GM23338 (cell line): ENCODE results near the gene TNNI3. TPM values are rescaled to one million over a fixed set of nuclear protein-coding genes. Genes with fewer than 3 reads are reported as not detected.
A peak's percentile ranks its signal among the peaks of the same experiment; 100 is the strongest.

Experiments used
- ATAC-seq: fragments of 200-7000 bp; cut with Tn5 transposase; 3 replicates; pipeline ENCODE4 v1.9.1; 2020
- DNase-seq: peaks from one replicate; pipeline ENCODE4 v3.0.0-alpha.2; 2015; ENCODE audit warnings: low spot score
- H2AFZ ChIP-seq: fragments of 200-600 bp; sonication (generic); 2 replicates; pipeline ENCODE4 v1.8.0; 2016; ENCODE audit warnings: antibody characterized with exemption, mild to moderate bottlenecking, moderate library complexity
- H3F3A ChIP-seq: fragments of 200-600 bp; sonication (generic); replicated peaks from 2 replicates; pipeline ENCODE4 v1.8.0; 2017; ENCODE audit warnings: antibody characterized with exemption, mixed run types, low read depth
- H3K27ac ChIP-seq: fragments of 200-600 bp; sonication (generic); 2 replicates; pipeline ENCODE4 v1.6.1; 2016; ENCODE audit warnings: low read depth
- H3K27me3 ChIP-seq: fragments of 200-600 bp; sonication (generic); 2 replicates; pipeline ENCODE4 v1.8.0; 2016; ENCODE audit warnings: mild to moderate bottlenecking, mixed run types, moderate library complexity; ENCODE audit not compliant: insufficient read depth
- H3K36me3 ChIP-seq: fragments of 200-600 bp; sonication (generic); 2 replicates; pipeline ENCODE4 v1.8.0; 2016; ENCODE audit warnings: mild to moderate bottlenecking; ENCODE audit not compliant: insufficient read depth
- H3K4me1 ChIP-seq: fragments of 200-600 bp; sonication (generic); 2 replicates; pipeline ENCODE4 v1.8.0; 2016; ENCODE audit warnings: mild to moderate bottlenecking, moderate library complexity; ENCODE audit not compliant: insufficient read depth
- H3K4me2 ChIP-seq: fragments of 200-600 bp; sonication (generic); 2 replicates; pipeline ENCODE4 v1.7.1; 2017; ENCODE audit warnings: mixed run types
- H3K4me3 ChIP-seq: fragments of 200-600 bp; sonication (generic); 2 replicates; pipeline ENCODE4 v1.6.1; 2016; ENCODE audit warnings: mixed run types
- H3K79me2 ChIP-seq: fragments of 200-600 bp; sonication (generic); replicated peaks from 2 replicates; pipeline ENCODE4 v1.8.0; 2017; ENCODE audit warnings: mild to moderate bottlenecking; ENCODE audit not compliant: insufficient read depth
- H3K9me2 ChIP-seq: fragments of 200-600 bp; sonication (generic); 2 replicates; pipeline ENCODE4 v1.8.0; 2017; ENCODE audit not compliant: insufficient read depth
- H4K20me1 ChIP-seq: fragments of 200-600 bp; sonication (generic); replicated peaks from 2 replicates; pipeline ENCODE4 v1.8.0; 2017; ENCODE audit warnings: mild to moderate bottlenecking; ENCODE audit not compliant: insufficient read depth
- H3K27ac Mint-ChIP-seq: 2 replicates; pipeline ENCODE4 v1.8.0; 2020; ENCODE audit warnings: inconsistent platforms, mild to moderate bottlenecking, moderate library complexity, mixed read lengths
- H3K27me3 Mint-ChIP-seq: 3 replicates; pipeline ENCODE4 v1.8.0; 2022; ENCODE audit warnings: low read depth, mild to moderate bottlenecking, moderate library complexity, mixed read lengths, inconsistent platforms; ENCODE audit not compliant: insufficient read depth, poor library complexity
- H3K36me3 Mint-ChIP-seq: 3 replicates; pipeline ENCODE4 v1.8.0; 2021; ENCODE audit warnings: low read depth, mild to moderate bottlenecking, inconsistent platforms, moderate library complexity, mixed read lengths
- H3K4me1 Mint-ChIP-seq: 3 replicates; pipeline ENCODE4 v1.8.0; 2020; ENCODE audit warnings: mild to moderate bottlenecking, inconsistent platforms, mixed read lengths
- H3K4me3 Mint-ChIP-seq: 3 replicates; pipeline ENCODE4 v1.8.0; 2021; ENCODE audit warnings: moderate library complexity, mild to moderate bottlenecking, inconsistent platforms, mixed read lengths
- H3K9me3 Mint-ChIP-seq: 3 replicates; pipeline ENCODE4 v1.8.0; 2020; ENCODE audit warnings: moderate library complexity, mild to moderate bottlenecking, inconsistent platforms, mixed read lengths
- CREB1 ChIP-seq: fragments of 250-450 bp; sonication (Bioruptor Pico); IDR thresholded peaks from 2 replicates; pipeline ENCODE4 v1.5.0; 2020; ENCODE audit warnings: low read depth, mild to moderate bottlenecking, moderate library complexity
- CTCF ChIP-seq, 2 experiments: fragments of 200-600 bp in 1 of 2; sonication (generic) in 1 of 2; conservative IDR thresholded peaks; 2 replicates each; pipeline versions ENCODE4 v1.5.1 to v1.6.1; 2016 to 2017; ENCODE audit warnings: antibody characterized with exemption in 2 of 2, low read depth in 2 of 2, mild to moderate bottlenecking in 2 of 2, moderate library complexity in 1 of 2
- EZH2 ChIP-seq: fragments of 200-600 bp; sonication (generic); IDR thresholded peaks from one replicate; pipeline ENCODE4 v1.8.0; 2017; ENCODE audit warnings: antibody characterized with exemption, mild to moderate bottlenecking, low read depth; ENCODE audit not compliant: unreplicated experiment
- JUNB ChIP-seq: IDR thresholded peaks from one replicate; pipeline ENCODE4 v1.6.1; 2016; ENCODE audit warnings: antibody characterized with exemption; ENCODE audit not compliant: unreplicated experiment
- POLR2AphosphoS5 ChIP-seq: IDR thresholded peaks from 2 replicates; pipeline ENCODE4 v1.6.1; 2016; ENCODE audit warnings: antibody characterized with exemption, low read depth
- STAT1 ChIP-seq: IDR thresholded peaks from one replicate; pipeline ENCODE4 v1.6.1; 2016; ENCODE audit warnings: antibody characterized with exemption; ENCODE audit not compliant: unreplicated experiment
- ZNF114 ChIP-seq: fragments of 250-450 bp; sonication (Bioruptor Pico); IDR thresholded peaks from 2 replicates; pipeline ENCODE4 v1.5.0; 2020; ENCODE audit warnings: mild to moderate bottlenecking, moderate library complexity
- polyA plus RNA-seq: library from polyadenylated mRNA; unstranded; fragments of >200 nt; fragmentation: Nextera tagmentation; extraction: Ambion mirVana; gene quantifications from 2 replicates; pipeline ENCODE4 v1.2.1, GENCODE V29; 2016
- total RNA-seq: library from RNA; depleted of rRNA; stranded (reverse); fragments of >200 nt; shearing (Covaris generic); gene quantifications from 2 replicates; pipeline ENCODE4 v1.2.3, GENCODE V29; 2014
- TF ChIP-seq, protein P1 (sequence below): fragments of 250-450 bp; sonication (Bioruptor Pico); IDR thresholded peaks from 2 replicates; pipeline ENCODE4 v1.5.0; 2020; ENCODE audit warnings: mild to moderate bottlenecking, moderate library complexity
- TF ChIP-seq, protein P2 (sequence below): IDR thresholded peaks from one replicate; pipeline ENCODE4 v1.6.1; 2018; ENCODE audit warnings: antibody characterized with exemption; ENCODE audit not compliant: unreplicated experiment

TNNI3 gene
- total and polyA plus RNA-seq, 2 experiments from 2014 or later: 21.5 to 150 TPM

DNA sequence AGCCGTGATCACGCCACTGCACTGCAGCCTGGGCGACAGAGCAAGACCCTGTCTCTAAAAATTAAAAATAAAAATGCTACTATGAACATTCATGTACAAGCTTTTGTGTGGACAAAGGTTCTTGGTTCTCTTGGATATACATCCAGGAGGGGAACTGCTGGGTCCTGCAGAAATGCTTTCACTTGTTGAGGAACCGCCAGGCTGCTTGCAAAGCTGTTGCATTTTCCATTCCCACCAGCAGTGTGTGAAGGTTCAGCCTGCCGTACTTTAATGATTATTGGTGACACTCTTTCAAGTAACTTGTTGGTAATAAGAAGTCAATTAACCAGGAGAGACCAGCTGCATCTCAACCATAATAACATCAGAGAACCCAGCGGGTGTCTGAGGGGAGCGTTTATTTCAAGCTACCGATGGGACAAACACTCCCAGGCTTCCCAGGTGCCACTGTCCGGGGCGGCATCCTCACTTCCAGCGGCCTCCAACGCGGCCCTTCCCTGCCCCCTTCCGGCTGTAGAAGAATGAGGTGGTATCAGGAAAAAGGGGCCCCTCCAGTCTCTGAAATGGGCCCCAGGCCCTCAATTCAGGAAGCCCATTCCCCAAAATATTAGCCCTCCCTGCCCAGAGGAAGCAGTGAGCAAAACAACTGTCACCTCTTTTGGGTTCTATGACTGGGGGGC, 24.9 kb downstream of the TNNI3 start:
- Histone ChIP-seq H4K20me1 (no peaks in the 10 kb centered on the region; the same call in 1 of the 2 replicates), H3K27ac (0 out of 2 replicates have a peak overlapping the region, but pooled peaks have one; percentile 39), H3K36me3 (no peaks in the 10 kb centered on the region; the same call in 1 of the 2 replicates), H2AFZ (no peak overlapping the region), H3K9me2 (no peaks in the 10 kb centered on the region), H3F3A (peaks cover 7% of the 10 kb centered on the region; the same call in 1 of the 2 replicates), H3K4me3 (no peak overlapping the region), H3K27me3 (no peaks in the 10 kb centered on the region), H3K4me1 (peaks cover 18% of the 10 kb centered on the region; the same call in 1 of the 2 replicates), H3K4me2 (0 out of 2 replicates have a peak overlapping the region, but pooled peaks have one; percentile 38), H3K79me2 (no peaks in the 10 kb centered on the region)
- ATAC-seq (peak; percentile 18; the same call in 2 of the 3 replicates), DNase-seq (peak; percentile 57)
- H3K36me3 Mint-ChIP-seq: peaks cover 12% of the 10 kb centered on the region
- TF ChIP-seq CTCF (conservative IDR thresholded peaks at IDR 0.05; ENCODE audit: low read depth in 2 of 2) (peak; percentile 36 to 56), CREB1 (CRISPR knock-in tag) (no peak)
- H3K4me1 Mint-ChIP-seq: peaks cover 19% of the 10 kb centered on the region
- H3K27me3 Mint-ChIP-seq: peaks cover 6% of the 10 kb centered on the region
- H3K4me3 Mint-ChIP-seq: no peak overlapping the region
- H3K27ac Mint-ChIP-seq: no peak overlapping the region
- H3K9me3 Mint-ChIP-seq: no peaks in the 10 kb centered on the region

DNA sequence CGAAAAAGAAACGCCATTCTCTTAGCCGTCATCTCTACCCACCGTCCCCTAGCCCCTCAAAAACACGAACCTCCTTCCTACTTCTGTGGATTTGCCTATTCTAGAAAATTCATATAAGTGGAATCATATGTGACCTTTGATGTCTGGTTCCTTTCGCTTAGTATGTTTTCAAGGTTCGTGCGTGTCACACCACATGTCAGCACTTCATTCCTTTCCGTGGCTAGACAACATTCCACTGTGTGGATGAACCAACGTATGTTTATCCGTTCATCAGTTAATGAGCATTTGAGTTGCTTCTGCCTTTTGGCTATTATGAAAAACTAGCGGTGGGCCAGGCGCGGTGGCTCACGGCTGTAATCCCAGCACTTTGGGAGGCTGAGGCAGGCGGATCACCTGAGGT, 26.1 kb downstream of the TNNI3 start:
- peaks cover 12% of the 10 kb centered on the region for H3K36me3 Mint-ChIP-seq
- ATAC-seq (no peak), DNase-seq (no peak)
- H3K27me3 Mint-ChIP-seq: peaks cover 4% of the 10 kb centered on the region
- peaks cover 19% of the 10 kb centered on the region for H3K4me1 Mint-ChIP-seq
- H4K20me1 ChIP-seq: no peaks in the 10 kb centered on the region; the same call in 1 of the 2 replicates
- no peak overlapping the region for H3K4me3 ChIP-seq
- H3K27ac Mint-ChIP-seq: no peak overlapping the region
- H3K4me2 ChIP-seq: no peak overlapping the region
- no peak overlapping the region for H3K27ac ChIP-seq
- H3K4me1 ChIP-seq: peaks cover 18% of the 10 kb centered on the region; the same call in 1 of the 2 replicates
- H3K9me3 Mint-ChIP-seq: no peaks in the 10 kb centered on the region
- no peak overlapping the region for H2AFZ ChIP-seq
- no peaks in the 10 kb centered on the region for H3K27me3 ChIP-seq
- peaks cover 7% of the 10 kb centered on the region; the same call in 1 of the 2 replicates for H3F3A ChIP-seq
- H3K4me3 Mint-ChIP-seq: no peak overlapping the region
- no peaks in the 10 kb centered on the region for H3K79me2 ChIP-seq
- H3K9me2 ChIP-seq: no peaks in the 10 kb centered on the region
- H3K36me3 ChIP-seq: no peaks in the 10 kb centered on the region; the same call in 1 of the 2 replicates
- TF ChIP-seq EZH2 (no peak), ZNF114 (CRISPR knock-in tag) (no peak), JUNB (no peak), POLR2AphosphoS5 (no peak), CREB1 (CRISPR knock-in tag) (no peak), STAT1 (no peak)
- TF ChIP-seq, protein P1, sequence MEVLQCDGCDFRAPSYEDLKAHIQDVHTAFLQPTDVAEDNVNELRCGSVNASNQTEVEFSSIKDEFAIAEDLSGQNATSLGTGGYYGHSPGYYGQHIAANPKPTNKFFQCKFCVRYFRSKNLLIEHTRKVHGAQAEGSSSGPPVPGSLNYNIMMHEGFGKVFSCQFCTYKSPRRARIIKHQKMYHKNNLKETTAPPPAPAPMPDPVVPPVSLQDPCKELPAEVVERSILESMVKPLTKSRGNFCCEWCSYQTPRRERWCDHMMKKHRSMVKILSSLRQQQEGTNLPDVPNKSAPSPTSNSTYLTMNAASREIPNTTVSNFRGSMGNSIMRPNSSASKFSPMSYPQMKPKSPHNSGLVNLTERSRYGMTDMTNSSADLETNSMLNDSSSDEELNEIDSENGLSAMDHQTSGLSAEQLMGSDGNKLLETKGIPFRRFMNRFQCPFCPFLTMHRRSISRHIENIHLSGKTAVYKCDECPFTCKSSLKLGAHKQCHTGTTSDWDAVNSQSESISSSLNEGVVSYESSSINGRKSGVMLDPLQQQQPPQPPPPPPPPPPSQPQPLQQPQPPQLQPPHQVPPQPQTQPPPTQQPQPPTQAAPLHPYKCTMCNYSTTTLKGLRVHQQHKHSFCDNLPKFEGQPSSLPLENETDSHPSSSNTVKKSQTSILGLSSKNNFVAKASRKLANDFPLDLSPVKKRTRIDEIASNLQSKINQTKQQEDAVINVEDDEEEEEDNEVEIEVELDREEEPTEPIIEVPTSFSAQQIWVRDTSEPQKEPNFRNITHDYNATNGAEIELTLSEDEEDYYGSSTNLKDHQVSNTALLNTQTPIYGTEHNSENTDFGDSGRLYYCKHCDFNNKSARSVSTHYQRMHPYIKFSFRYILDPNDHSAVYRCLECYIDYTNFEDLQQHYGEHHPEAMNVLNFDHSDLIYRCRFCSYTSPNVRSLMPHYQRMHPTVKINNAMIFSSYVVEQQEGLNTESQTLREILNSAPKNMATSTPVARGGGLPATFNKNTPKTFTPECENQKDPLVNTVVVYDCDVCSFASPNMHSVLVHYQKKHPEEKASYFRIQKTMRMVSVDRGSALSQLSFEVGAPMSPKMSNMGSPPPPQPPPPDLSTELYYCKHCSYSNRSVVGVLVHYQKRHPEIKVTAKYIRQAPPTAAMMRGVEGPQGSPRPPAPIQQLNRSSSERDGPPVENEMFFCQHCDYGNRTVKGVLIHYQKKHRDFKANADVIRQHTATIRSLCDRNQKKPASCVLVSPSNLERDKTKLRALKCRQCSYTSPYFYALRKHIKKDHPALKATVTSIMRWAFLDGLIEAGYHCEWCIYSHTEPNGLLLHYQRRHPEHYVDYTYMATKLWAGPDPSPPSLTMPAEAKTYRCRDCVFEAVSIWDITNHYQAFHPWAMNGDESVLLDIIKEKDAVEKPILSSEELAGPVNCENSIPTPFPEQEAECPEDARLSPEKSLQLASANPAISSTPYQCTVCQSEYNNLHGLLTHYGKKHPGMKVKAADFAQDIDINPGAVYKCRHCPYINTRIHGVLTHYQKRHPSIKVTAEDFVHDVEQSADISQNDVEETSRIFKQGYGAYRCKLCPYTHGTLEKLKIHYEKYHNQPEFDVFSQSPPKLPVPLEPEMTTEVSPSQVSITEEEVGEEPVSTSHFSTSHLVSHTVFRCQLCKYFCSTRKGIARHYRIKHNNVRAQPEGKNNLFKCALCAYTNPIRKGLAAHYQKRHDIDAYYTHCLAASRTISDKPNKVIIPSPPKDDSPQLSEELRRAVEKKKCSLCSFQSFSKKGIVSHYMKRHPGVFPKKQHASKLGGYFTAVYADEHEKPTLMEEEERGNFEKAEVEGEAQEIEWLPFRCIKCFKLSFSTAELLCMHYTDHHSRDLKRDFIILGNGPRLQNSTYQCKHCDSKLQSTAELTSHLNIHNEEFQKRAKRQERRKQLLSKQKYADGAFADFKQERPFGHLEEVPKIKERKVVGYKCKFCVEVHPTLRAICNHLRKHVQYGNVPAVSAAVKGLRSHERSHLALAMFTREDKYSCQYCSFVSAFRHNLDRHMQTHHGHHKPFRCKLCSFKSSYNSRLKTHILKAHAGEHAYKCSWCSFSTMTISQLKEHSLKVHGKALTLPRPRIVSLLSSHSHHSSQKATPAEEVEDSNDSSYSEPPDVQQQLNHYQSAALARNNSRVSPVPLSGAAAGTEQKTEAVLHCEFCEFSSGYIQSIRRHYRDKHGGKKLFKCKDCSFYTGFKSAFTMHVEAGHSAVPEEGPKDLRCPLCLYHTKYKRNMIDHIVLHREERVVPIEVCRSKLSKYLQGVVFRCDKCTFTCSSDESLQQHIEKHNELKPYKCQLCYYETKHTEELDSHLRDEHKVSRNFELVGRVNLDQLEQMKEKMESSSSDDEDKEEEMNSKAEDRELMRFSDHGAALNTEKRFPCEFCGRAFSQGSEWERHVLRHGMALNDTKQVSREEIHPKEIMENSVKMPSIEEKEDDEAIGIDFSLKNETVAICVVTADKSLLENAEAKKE (CRISPR knock-in tag): no peak
- TF ChIP-seq, protein P2, sequence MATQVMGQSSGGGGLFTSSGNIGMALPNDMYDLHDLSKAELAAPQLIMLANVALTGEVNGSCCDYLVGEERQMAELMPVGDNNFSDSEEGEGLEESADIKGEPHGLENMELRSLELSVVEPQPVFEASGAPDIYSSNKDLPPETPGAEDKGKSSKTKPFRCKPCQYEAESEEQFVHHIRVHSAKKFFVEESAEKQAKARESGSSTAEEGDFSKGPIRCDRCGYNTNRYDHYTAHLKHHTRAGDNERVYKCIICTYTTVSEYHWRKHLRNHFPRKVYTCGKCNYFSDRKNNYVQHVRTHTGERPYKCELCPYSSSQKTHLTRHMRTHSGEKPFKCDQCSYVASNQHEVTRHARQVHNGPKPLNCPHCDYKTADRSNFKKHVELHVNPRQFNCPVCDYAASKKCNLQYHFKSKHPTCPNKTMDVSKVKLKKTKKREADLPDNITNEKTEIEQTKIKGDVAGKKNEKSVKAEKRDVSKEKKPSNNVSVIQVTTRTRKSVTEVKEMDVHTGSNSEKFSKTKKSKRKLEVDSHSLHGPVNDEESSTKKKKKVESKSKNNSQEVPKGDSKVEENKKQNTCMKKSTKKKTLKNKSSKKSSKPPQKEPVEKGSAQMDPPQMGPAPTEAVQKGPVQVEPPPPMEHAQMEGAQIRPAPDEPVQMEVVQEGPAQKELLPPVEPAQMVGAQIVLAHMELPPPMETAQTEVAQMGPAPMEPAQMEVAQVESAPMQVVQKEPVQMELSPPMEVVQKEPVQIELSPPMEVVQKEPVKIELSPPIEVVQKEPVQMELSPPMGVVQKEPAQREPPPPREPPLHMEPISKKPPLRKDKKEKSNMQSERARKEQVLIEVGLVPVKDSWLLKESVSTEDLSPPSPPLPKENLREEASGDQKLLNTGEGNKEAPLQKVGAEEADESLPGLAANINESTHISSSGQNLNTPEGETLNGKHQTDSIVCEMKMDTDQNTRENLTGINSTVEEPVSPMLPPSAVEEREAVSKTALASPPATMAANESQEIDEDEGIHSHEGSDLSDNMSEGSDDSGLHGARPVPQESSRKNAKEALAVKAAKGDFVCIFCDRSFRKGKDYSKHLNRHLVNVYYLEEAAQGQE: no peak
